Measurements from ENCODE around the gene PES1.
"Not testable (repeated sequence)": the region's sequence is repeated elsewhere in the genome, so short reads cannot be mapped to it uniquely, and the experiment has no call there.

The PES1 gene

DNA sequence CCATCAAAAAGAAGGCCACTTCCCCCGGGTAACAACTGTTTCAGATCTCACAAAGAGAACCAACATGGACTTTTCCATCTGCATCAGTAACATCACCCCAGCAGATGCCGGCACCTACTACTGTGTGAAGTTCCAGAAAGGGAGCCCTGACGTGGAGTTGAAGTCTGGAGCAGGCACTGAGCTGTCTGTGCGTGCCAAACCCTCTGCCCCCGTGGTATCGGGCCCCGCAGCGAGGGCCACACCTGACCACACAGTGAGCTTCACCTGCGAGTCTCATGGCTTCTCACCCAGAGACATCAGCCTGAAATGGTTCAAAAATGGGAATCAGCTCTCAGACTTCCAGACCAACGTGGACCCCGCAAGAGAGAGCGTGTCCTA, 48.9 kb downstream of the PES1 start:
- no peak for DNase-seq

DNA sequence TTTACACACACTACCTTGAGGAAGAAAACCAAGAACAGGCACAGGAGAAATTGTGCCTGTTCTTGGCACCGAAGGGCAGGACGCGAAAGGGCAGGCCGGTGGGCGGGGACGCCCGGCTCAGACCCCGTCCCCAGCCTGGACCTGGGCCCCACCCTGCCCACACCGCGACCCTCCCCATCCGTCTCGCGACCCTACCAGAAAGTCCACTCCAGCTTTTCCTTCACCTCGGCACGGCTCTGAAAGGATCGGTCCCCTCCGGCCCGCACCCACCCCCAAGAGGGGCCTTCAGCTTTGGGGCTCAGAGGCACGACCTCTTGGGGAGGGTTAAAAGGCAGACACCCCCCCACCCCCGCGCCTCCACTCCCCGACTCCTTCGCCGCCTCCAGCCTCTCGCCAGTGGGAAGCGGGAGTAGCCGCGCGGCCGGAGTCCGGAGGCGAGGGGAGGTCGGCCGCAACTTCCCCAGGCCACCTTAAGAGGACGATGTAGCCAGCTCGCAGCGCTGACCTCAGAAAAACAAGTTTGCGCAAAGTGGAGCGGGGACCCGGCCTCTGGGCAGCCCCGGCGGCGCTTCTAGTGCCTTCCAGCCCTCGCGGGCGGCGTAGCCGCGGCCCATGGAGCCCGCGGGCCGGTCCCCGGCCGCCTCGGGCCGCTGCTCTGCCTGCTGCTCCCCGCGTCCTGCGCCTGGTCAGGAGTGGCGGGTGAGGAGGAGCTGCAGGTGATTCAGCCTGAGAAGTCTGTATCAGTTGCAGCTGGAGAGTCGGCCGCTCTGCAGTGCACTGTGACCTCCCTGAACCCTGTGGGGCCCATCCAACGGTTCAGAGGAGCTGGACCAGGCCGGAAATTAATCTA, 49.5 kb downstream of the PES1 start:
- no peak for DNase-seq

DNA sequence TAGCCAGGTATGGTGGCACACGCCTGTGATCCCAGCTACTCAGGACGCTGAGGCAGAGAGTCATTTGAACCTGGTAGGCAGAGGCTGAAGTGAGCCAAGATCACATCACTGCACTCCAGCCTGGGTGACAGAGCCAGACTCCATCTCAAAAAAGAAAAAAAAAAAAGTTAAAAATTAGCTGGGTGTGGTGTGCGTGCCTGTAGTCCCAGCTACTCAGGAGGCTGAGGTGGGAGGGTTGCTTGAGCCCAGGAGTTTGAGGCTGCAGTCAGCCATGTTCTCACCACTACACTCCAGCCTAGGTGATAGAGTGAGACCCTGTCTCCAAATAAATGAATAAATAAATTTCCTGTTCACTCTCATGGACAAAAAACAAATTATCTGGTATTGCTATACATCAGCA, 50.2 kb downstream of the PES1 start:
- DNase-seq: not testable (repeated sequence)

DNA sequence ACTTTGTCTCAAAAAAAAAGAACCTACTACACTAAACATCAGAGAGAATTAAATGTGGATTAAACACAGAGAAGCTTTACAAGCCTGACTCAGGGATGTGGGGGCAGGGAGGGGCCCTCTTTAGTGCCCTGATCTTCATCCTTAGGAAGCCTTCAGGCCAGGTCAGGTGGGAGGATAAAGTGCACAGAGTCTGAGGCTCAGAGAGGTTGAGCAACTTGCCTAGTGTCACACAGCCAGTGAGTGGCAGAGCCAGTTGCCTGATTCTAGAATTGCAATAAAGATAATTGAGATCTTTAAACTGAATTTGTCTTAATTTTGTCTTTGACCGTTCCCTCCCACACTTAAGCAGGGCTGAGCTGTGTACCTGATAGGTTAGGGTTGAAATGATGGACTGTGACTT, 52.3 kb downstream of the PES1 start:
- DNase-seq: no peak

DNA sequence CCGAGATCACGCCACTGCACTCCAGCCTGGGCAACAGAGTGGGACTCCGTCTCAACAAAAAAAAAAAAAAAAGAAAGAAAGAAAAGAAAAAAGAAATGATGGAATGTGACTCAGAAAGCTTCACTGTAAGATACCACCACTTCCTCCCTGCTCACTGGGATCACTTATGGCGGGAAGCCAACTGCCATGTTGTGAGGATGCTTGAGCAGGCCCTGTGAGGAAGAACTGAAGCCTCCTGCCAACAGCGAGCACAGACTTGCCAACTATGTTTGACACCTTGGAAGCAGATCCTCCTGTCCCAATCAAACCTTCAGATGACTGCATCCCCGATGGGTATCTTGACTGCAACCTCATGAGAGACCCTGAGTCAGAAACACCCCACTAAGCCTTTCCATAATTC, 53.4 kb downstream of the PES1 start:
- no peak for DNase-seq

DNA sequence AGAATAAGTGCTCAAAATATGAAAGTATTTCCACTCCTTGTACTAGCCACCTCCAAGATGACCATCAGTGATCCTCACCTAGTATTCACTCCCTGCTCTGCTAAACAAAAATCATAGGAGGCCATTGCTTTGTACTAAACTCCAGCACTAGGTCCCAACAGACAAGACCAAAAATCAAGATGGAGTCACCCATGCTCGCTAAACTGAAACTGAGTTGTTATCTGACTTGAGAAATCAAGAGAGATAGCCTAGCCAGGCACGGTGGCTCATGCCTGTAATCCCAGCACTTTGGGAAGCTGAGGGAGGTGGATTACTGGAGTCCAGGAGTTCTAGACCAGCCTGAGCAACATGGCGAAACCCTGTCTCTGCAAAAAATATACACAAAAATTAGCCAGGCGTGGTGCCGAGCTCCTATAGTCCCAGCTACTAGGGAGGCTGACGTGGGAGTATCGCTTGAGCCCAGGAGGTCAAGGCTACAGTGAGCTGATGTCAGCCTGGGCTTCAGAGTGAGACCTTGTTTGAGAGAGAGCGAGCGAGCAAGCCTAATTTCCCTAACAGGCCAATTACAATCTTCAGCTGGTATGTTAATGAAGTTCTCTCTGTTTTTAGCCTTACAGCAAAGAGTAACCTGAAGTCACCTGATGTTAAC, 54.5 kb downstream of the PES1 start:
- DNase-seq: no peak

DNA sequence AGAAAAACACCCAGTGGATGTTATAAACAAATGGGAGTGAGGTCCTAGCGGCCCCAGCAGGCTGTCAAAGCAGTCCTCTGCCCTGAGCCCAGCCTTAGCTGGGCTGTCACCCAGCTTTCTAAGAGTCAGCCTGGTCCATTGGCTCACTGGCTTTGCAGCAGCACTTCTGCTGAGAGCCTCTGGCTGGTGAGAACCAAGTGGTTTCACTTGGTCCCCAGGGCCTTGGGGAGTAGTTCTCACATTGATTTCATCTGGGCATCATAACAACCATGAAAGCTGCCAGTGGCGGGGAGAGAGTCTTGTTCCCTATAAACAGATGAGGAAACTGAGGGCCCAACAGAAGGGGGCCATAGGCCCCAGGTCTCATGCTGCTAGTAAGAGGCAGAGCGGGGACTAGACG, 56.5 kb downstream of the PES1 start:
- DNase-seq: no peak

DNA sequence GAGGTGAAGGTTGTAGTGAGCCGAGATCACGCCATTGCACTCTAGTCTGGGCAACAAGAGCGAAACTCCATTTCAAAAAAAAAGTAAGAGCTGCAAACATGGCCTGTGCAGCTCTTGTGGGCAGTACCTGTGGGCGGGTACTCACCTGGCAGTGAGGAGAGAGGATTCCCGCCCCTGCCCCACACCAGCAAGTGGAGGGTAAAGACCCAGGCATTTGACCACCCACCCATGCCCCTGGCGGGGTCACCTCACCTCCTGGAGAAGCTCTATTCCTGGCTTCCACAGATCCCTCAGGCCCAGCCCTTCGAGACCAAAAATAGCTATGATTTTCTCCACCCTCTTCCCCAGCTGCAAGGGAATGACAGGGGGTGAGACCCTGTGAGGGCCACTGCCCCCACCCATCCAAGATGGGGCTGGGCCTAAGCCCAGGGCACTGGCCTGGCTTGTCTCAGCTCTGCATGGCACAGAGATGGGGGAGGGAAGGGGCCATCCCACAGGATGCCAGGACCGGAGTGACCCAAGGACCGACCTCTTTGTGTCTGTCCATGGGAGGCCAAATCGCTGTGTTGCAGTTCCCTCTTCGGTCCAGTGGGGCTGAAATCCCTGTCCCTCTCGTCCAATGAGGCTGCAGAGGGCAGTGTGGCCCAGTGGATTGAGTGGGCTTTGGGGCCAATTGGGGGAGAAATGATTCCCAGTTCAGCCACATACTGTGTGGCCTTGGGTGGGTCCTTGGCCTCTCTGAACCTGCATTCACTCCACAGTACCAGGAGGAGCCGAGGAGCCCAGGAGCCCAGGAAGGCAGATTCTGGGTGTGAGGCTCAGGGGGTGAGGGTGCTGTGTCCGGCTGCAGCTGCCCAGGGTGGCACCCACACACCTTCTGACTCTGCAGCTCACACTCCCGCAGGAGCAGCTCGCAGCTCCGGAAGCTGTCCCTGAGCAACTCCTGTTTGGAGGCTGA, 59.8 kb downstream of the PES1 start:
- DNase-seq: no peak

DNA sequence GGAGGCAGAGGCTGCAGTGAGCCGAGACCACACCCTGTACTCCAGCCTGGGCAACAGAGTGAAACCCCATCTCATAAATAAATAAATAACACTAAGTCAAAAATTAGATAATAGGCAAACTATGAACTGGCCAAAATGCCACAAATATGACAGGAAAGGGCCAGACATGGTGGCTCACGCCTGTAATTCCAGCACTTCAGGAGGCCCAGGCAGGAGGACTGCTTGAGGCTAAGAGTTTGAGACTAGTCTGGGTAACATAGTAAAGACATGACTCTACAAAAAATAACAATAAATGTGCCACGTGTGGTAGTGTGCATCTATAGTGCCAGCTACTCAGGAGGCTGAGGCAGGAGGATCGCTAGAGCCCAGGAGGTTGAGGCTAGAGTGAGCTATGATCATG, 65.1 kb downstream of the PES1 start:
- DNase-seq: no peak
